Measurements from ENCODE around the gene SIAH2.
"Not testable (repeated sequence)": the region's sequence is repeated elsewhere in the genome, so short reads cannot be mapped to it uniquely, and the experiment has no call there.

Gene SIAH2

DNA sequence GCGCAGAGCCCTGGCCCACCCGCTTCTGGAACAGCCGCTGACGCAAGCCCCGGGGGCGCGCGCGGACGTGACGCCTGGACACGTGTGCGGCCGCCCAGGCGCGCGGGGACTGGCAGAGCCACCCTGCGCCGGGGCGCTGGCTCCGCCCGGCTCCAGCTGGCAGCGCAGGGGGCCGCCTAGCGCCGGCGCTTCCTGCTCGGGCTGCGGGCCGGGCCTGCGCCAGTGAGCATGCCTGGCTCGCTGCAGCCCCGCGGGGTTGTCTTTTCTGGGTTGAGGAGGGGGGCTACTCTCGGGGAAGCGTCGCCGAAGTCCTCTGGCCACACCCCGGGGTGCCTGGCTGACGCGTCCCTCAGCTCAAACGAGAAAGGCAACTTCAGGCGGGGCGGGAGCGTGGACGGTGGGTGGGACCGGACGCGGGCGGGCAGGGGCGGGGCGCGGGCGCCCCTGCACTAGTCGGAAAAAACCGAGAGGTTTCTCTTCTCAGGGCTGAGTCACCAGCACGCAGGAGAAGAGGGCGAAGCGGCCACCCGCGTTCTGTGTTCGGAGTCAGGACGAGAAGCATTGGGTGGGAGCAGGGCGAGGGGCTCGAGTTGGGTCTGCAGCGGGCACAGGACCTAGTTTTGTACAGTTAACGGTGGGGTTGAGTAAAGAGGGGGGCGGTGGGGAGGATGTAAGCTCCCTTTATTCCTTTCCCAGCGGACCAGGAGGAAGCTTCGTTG is at the start of gene SIAH2:
TSS of gene SIAH2 (minus strand) at position 48 of the 719 bp plus-strand sequence. CDS start 320 bp downstream, outside the sequence.
- Mint-ChIP-seq H3K4me1 (peaks cover 46% of the 10 kb centered on the region), H3K9me3 (no peaks in the 10 kb centered on the region)
- CTCF ChIA-PET: interaction anchor here (1.0 to 5.8 kb wide), 8 partner anchors 23 to 218 kb away, joined by 3 to 45 read pairs (median 4); partner anchors contain the start of genes ERICH6 and SERP1

GRCh38 chr3:150811984-150812383 is 49.0 kb upstream of the SIAH2 start:
- Mint-ChIP-seq H3K4me1 (no peaks in the 10 kb centered on the region), H3K27me3 (peaks cover 8% of the 10 kb centered on the region), H3K4me3 (no peak overlapping the region), H3K36me3 (no peaks in the 10 kb centered on the region), H3K27ac (no peak overlapping the region), H3K9me3 (no peaks in the 10 kb centered on the region)
- CTCF ChIA-PET: no interaction called here
- DNase-seq: no peak

More for the DNA sequence above, at the start of gene SIAH2:
- H3K4me3 Mint-ChIP-seq: peak within 1 kb of the TSS; percentile 94
- H3K27me3 Mint-ChIP-seq: peaks cover 6% of the 10 kb centered on the region
- peak; percentile 94 for DNase-seq
- peak within 1 kb of the TSS; percentile 100 for H3K27ac Mint-ChIP-seq
- H3K36me3 Mint-ChIP-seq: peaks cover 22% of the 10 kb centered on the region

- H3K36me3 Mint-ChIP-seq: no peaks in the 10 kb centered on the region
- H3K4me1 Mint-ChIP-seq: no peaks in the 10 kb centered on the region
- CTCF ChIA-PET: interaction anchor here (1.1 kb wide), 1 partner anchor 23 kb away, joined by 3 read pairs; no protein-coding TSS in a partner anchor
- no peaks in the 10 kb centered on the region for H3K9me3 Mint-ChIP-seq
- H3K27ac Mint-ChIP-seq: no peak overlapping the region
- DNase-seq: no peak
- peaks cover 8% of the 10 kb centered on the region for H3K27me3 Mint-ChIP-seq
- H3K4me3 Mint-ChIP-seq: no peak overlapping the region
Measured at GRCh38 chr3:150810641-150811040, 47.7 kb upstream of the SIAH2 start.

DNA sequence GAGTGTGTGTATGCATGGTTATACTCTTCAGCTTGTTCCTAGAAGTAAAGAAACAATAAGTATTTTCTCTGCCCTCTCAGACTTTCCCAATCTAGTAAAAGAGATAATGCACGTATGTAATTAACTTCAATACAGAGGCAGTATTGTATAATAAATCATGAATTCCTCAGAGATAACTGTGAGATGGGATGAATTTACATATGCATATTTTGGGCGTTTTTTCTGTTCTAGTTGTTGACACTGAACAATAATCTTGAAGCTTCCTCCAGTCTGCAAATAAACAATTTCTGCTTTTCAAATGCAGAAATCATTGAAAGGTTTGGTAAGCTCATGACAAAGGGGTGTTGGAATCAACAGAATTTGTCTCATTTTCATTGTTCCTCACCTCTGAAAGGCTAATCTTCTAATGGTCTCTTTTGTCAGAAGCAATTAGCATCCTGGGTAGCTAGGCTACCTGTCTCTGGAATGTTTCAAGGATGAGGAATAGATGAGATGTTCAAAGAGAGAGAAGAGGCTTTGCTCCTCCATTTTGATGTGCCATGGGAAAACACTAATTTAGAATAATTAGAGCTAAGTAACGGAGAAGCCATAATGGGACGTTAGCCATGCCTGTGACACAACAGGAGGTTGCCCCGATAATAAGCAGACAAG is 43.3 kb upstream of the SIAH2 start:
- no peak overlapping the region for H3K4me3 Mint-ChIP-seq
- no peaks in the 10 kb centered on the region for H3K9me3 Mint-ChIP-seq
- CTCF ChIA-PET: interaction anchor here (1.3 kb wide), 1 partner anchor 24 kb away, joined by 3 read pairs; no protein-coding TSS in a partner anchor
- no peaks in the 10 kb centered on the region for H3K4me1 Mint-ChIP-seq
- no peak overlapping the region for H3K27ac Mint-ChIP-seq
- H3K27me3 Mint-ChIP-seq: no peaks in the 10 kb centered on the region
- DNase-seq: no peak
- no peaks in the 10 kb centered on the region for H3K36me3 Mint-ChIP-seq

DNA sequence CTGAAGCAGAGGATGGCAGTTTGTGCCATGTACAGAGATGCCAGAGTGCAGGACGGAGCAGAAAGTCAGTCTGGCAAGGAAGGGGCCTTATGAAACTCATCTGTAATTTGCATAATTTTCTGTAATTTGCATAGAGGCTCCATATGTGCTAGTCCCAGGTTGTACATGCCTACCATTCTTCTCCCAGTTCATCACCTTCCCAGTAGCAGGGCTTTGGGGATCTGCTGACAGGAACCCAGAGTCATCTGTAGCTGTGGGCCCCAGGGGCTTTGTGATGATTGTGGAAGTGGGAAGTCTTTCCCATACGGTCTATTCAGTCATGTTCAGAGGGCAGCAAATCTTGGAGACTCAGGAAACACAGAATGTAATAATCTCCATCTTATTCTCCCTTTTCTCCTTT is 42.4 kb upstream of the SIAH2 start:
- H3K27ac Mint-ChIP-seq: no peak overlapping the region
- H3K4me1 Mint-ChIP-seq: no peaks in the 10 kb centered on the region
- H3K4me3 Mint-ChIP-seq: no peak overlapping the region
- no peaks in the 10 kb centered on the region for H3K36me3 Mint-ChIP-seq
- peaks cover 6% of the 10 kb centered on the region for H3K27me3 Mint-ChIP-seq
- no peak for DNase-seq
- CTCF ChIA-PET: interaction anchor here (1.3 kb wide), 1 partner anchor 25 kb away, joined by 3 read pairs; no protein-coding TSS in a partner anchor
- H3K9me3 Mint-ChIP-seq: no peaks in the 10 kb centered on the region

GRCh38 chr3:150803440-150803985 is 40.5 kb upstream of the SIAH2 start:
- H3K4me3 Mint-ChIP-seq: no peak overlapping the region
- H3K27me3 Mint-ChIP-seq: peaks cover 10% of the 10 kb centered on the region
- no peaks in the 10 kb centered on the region for H3K9me3 Mint-ChIP-seq
- peaks cover under 1% of the 10 kb centered on the region for H3K4me1 Mint-ChIP-seq
- no peaks in the 10 kb centered on the region for H3K36me3 Mint-ChIP-seq
- no peak for DNase-seq
- CTCF ChIA-PET: no interaction called here
- H3K27ac Mint-ChIP-seq: no peak overlapping the region

DNA sequence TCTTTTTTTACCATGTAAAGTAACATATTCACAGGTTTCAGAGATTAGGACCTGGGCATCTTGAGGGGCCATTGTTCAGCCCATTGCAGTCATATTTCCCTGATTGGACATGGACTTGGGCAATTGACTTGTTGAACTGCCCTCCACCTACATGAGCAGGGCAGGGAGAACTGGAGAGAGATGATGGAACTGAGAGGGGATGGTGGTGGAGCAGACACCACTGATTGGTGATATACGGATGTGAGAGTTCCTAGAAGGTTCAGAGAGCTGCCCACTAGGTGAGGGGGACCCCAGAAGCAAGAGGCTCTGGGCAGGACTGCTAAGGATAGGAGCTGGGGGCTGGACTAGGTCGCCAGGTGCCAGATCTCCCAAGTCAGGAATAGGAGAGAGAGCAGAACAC is 37.8 kb upstream of the SIAH2 start:
- Mint-ChIP-seq H3K36me3 (no peaks in the 10 kb centered on the region), H3K27ac (no peak overlapping the region), H3K4me3 (no peak overlapping the region), H3K27me3 (peaks cover 18% of the 10 kb centered on the region), H3K9me3 (no peaks in the 10 kb centered on the region), H3K4me1 (peaks cover 3% of the 10 kb centered on the region)
- CTCF ChIA-PET: interaction anchor here (1.1 kb wide), 1 partner anchor 78 kb away, joined by 3 read pairs; no protein-coding TSS in a partner anchor
- DNase-seq: no peak

DNA sequence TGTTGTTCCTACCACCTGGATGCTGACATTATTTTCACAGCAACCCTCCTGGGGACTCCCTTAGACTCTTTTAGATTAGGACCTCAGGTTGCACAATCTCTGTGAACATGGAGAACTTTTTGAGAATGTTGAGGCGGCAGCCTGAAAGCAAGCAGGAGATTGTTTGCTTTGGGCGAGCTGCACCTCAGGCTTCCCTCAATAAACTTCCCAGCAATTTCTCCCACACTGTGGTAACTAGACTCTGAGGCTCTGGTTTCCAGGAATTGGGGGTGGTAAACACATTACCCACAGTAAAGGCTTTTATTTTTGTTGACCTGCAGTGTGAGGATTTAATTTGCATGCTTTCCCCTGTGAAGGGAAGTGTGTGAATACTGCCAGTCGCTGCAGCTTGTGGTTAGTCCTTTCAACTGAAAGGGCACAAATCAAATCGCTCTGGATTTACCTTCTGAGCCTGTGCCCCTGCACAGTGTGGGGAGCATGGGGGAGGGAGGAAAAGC is 35.2 kb upstream of the SIAH2 start:
- no peak overlapping the region for H3K4me3 Mint-ChIP-seq
- H3K9me3 Mint-ChIP-seq: no peaks in the 10 kb centered on the region
- H3K27ac Mint-ChIP-seq: no peak overlapping the region
- H3K4me1 Mint-ChIP-seq: peaks cover 3% of the 10 kb centered on the region
- CTCF ChIA-PET: interaction anchor here (1.2 to 1.5 kb wide), 2 partner anchors 10 to 66 kb away, joined by 3 to 4 read pairs; no protein-coding TSS in a partner anchor
- H3K36me3 Mint-ChIP-seq: no peaks in the 10 kb centered on the region
- no peak for DNase-seq
- peaks cover 18% of the 10 kb centered on the region for H3K27me3 Mint-ChIP-seq

DNA sequence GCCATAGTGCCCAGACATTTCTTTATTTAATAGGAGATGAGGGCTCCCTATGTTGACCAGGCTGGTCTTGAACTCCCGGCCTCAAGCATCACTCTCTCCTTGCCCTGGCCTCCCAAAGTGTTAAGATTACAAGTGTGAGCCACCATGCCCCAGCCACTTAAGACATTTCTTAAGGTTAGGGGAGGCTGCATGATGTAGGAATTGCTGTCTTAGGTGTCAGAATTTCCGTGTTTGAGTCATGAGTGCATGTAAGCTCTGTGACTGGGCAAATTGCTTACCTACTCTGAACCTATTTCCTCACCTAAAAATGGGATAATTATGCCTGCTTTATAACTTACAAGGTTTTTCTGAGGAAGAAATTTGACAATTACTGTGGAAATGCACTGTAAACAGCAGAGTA is 34.2 kb upstream of the SIAH2 start:
- no peak overlapping the region for H3K4me3 Mint-ChIP-seq

GRCh38 chr3:150796527-150796926 is 33.6 kb upstream of the SIAH2 start:
- Mint-ChIP-seq H3K27me3 (peaks cover 18% of the 10 kb centered on the region), H3K27ac (peak overlapping the region; percentile 72)
- CTCF ChIA-PET, H3K36me3 Mint-ChIP-seq, DNase-seq, H3K9me3 Mint-ChIP-seq, H3K4me1 Mint-ChIP-seq, H3K4me3 Mint-ChIP-seq: not testable (repeated sequence)

More for the DNA sequence above, 34.2 kb upstream of the SIAH2 start:
- peaks cover 3% of the 10 kb centered on the region for H3K4me1 Mint-ChIP-seq
- no peaks in the 10 kb centered on the region for H3K36me3 Mint-ChIP-seq
- no peaks in the 10 kb centered on the region for H3K9me3 Mint-ChIP-seq
- CTCF ChIA-PET: interaction anchor here (1.5 kb wide), 1 partner anchor 67 kb away, joined by 4 read pairs; no protein-coding TSS in a partner anchor
- no peak overlapping the region for H3K27ac Mint-ChIP-seq
- DNase-seq: no peak
- H3K27me3 Mint-ChIP-seq: peaks cover 18% of the 10 kb centered on the region

GRCh38 chr3:150793641-150794040 is 30.7 kb upstream of the SIAH2 start:
- DNase-seq: no peak
- Mint-ChIP-seq H3K4me3 (no peak overlapping the region), H3K36me3 (no peaks in the 10 kb centered on the region), H3K4me1 (peaks cover 3% of the 10 kb centered on the region), H3K27me3 (peaks cover 12% of the 10 kb centered on the region), H3K9me3 (no peaks in the 10 kb centered on the region), H3K27ac (no peak overlapping the region)
- CTCF ChIA-PET: interaction anchor here (2.5 kb wide), 1 partner anchor 73 kb away, joined by 8 read pairs; no protein-coding TSS in a partner anchor

DNA sequence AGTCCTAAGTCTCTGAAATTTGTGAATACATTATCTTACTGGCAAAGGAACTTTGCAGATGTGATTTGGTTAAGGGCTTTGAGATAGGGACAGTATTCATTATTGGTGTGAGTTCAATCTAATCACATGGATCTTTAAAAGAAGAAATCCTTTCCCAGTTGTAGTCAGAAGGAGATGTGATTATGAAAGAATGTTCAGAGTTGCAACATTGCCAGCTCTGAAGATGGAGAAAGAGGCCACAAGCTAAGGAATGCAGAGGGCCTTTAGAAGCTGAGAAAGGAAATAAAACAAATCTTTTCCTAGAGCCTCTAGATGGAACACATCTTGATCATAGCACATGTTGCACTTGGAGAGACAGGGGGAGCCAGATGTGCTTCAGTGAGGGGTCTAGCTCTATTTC is 27.7 kb upstream of the SIAH2 start:
- H3K4me3 Mint-ChIP-seq: no peak overlapping the region
- CTCF ChIA-PET: no interaction called here

DNA sequence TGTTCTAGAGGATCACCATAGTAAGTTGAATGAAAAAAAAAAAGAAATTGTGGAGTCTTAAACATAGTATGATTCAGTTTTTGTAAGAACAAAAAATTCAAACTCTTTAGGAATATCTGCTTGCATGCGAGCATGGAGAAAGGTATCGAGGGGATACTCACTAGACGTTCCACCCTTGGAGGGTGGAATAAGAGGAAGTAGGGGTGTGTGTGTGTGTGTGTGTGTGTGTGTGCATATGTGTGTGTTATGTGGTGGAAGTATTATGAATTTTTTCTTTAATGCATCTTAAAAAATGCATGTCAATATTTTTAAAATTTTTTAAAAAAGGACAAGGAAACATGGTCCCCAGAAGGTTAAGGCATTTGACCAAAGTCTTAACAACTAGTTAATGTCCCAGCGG is 26.5 kb upstream of the SIAH2 start:
- Mint-ChIP-seq H3K27me3 (peaks cover 12% of the 10 kb centered on the region), H3K4me3 (no peak overlapping the region), H3K36me3 (no peaks in the 10 kb centered on the region), H3K4me1 (peaks cover 7% of the 10 kb centered on the region), H3K9me3 (no peaks in the 10 kb centered on the region), H3K27ac (no peak overlapping the region)
- CTCF ChIA-PET: interaction anchor here (3.4 to 6.4 kb wide), 2 partner anchors 24 to 68 kb away, joined by 27 to 45 read pairs; partner anchors contain the start of gene SIAH2
- DNase-seq: no peak

More for the DNA sequence above, 27.7 kb upstream of the SIAH2 start:
- H3K27ac Mint-ChIP-seq: no peak overlapping the region
- DNase-seq: no peak
- peaks cover 12% of the 10 kb centered on the region for H3K27me3 Mint-ChIP-seq
- no peaks in the 10 kb centered on the region for H3K9me3 Mint-ChIP-seq
- H3K36me3 Mint-ChIP-seq: no peaks in the 10 kb centered on the region
- peaks cover 4% of the 10 kb centered on the region for H3K4me1 Mint-ChIP-seq

- peaks cover 12% of the 10 kb centered on the region for H3K27me3 Mint-ChIP-seq
- H3K36me3 Mint-ChIP-seq: no peaks in the 10 kb centered on the region
- H3K4me1 Mint-ChIP-seq: peaks cover 7% of the 10 kb centered on the region
- DNase-seq: peak; percentile 86
- no peaks in the 10 kb centered on the region for H3K9me3 Mint-ChIP-seq
- CTCF ChIA-PET: interaction anchor here (0.6 to 6.4 kb wide), 32 partner anchors 8 to 490 kb away, joined by 3 to 45 read pairs (median 3); partner anchors contain the start of genes MED12L, P2RY14 and SIAH2
- H3K4me3 Mint-ChIP-seq: no peak overlapping the region
- H3K27ac Mint-ChIP-seq: no peak overlapping the region
Measured at GRCh38 chr3:150787741-150788370, 24.9 kb upstream of the SIAH2 start.
